Measurements from ENCODE around the gene CTNND2.

The CTNND2 gene

GRCh38 chr5:11596185-11596584, 308.1 kb downstream of the CTNND2 start:
- DNase-seq (ENCODE audit: low spot score), result no peak

- DNase-seq (ENCODE audit: low spot score), result no peak
Measured at GRCh38 chr5:11595045-11595444, 309.2 kb downstream of the CTNND2 start.

GRCh38 chr5:11594021-11594420, 310.2 kb downstream of the CTNND2 start:
- no peak for DNase-seq (ENCODE audit: low spot score)

DNA sequence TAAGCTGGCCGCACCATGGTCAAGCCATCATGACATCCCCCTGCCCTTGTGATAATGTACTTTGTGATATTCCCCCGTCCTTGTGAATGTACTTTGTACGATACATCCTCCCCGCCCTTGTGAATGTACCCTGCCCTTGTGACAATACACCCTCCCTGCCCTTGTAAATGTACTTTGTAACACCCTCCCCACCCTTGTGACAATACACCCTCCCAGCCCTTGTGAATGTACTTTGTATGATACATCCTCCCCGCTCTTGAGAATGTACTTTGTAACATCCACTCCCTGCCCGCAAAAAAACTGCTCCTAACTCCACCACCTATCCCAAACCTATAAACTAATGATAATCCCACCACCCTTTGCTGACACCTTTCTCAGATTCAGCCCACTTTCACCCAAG, 313.8 kb downstream of the CTNND2 start:
- DNase-seq (ENCODE audit: low spot score), result no peak

DNA sequence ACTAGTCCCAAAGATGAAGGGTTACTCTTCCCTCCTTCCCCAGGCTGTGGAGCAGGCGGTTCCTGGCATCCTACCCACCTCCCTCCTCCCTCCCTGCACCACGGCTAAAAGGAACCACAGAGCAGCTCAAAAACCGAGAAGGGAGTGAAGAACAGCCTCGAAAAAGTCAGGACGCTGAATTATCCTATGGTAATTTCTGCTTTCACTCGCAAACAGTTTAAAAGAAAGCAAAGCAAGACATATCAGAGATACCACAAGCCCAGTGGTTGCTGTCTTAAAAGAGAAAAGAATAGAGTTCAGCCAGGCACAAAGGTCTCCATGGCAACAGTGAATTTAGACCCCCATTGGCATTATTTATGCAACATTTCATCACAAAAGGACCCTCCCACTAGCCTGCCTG, 315.4 kb downstream of the CTNND2 start:
- no peak for DNase-seq (ENCODE audit: low spot score)

DNA sequence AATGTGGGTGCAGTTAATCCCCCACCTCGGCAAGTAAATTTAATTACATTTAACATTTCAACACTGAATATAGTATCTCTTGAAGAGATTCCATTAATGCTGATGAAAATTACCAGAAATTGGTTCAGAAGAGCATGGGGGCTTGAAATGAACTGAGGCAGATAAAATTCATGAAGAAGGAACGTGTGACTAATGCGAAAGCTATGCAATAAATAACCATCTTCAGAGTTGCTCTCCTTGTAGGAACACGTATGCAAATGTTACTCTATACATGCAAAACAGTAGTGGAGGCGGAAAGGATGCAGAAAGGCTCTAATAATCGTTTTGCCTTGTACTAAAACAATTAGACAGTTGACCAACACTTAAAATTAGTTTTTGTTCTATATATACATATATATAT, 320.2 kb downstream of the CTNND2 start:
- no peak for DNase-seq (ENCODE audit: low spot score)

- DNase-seq (ENCODE audit: low spot score), result no peak
Measured at GRCh38 chr5:11579351-11579750, 324.9 kb downstream of the CTNND2 start.

DNA sequence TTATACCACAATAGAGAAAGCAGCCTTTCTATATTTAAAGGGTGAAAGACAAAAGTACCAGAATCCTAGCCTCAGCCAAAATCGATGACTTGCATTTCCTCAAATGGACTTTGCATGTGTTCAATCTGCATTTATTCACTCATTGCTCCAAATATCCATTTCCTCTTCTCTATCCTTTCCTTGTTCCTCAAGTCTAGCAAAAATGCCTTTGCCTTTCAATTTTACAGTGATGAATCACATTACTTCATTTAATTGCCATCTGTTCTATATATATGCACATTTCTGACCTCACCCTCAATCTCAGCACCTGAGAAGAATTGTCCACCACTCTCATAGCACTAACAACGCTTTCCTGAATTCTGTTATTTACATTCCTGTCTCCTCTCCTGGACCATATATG, 329.5 kb downstream of the CTNND2 start:
- no peak for DNase-seq (ENCODE audit: low spot score)

GRCh38 chr5:11573140-11573992, 330.9 kb downstream of the CTNND2 start:
- no peak for DNase-seq (ENCODE audit: low spot score)

GRCh38 chr5:11564706-11565105, 339.5 kb downstream of the CTNND2 start:
- no peak for DNase-seq (ENCODE audit: low spot score)

DNA sequence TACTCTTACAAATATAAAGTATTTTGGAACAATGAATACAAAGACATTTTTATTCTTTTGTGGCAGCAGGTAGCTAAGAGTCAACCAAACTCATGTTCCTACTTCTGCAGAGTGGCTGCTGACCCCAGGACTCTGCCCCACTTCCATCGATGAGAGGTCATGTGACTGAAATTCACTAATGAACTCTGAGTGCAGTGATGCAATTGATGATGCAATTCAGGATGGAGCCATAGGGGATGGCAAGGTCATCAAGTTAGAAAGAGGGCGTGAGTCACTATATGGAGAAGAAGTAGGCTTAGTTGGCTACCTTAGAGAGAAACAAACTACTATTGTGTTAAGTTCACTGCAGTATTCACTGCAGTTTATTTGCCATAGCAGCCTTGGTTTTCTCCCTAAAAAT, 340.4 kb downstream of the CTNND2 start:
- no peak for DNase-seq (ENCODE audit: low spot score)

DNA sequence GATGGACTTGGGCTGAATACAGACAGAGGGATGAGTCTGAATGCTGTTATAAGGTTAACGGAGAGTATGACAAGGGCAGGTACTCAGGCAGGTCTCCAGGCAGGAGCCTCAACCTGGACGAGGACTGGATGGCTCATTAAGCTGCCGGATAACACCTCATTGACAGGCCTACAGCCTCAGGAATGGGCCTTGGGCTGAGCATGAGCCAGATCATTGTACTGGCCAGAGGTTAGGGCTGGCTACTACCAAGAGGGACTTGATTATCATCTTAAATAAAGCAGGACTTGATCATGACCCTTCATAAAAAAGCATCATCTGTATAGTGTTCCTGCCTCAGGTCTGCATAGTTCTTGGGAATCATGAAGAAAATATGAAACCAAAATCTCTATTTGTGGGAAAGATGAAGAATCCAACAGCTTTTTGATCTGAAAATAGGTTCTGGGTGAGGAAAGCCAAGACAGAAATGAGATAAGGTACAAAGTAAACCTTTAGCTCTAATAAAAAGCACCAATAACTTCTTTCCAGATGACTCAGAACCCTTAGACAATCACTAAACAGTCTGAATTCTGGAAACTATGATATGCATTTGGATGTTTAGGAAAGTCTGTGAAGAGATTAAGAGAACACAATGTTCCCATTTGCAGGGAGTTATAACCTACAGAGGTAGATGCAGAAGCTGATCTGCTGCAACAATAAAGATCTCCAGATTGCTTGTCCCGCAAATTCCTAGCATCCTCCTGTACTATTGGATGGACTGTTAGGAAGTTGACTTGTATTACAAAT, 343.1 kb downstream of the CTNND2 start:
- DNase-seq (ENCODE audit: low spot score), result no peak

- no peak for DNase-seq (ENCODE audit: low spot score)
Measured at GRCh38 chr5:11557063-11557462, 347.2 kb downstream of the CTNND2 start.

DNA sequence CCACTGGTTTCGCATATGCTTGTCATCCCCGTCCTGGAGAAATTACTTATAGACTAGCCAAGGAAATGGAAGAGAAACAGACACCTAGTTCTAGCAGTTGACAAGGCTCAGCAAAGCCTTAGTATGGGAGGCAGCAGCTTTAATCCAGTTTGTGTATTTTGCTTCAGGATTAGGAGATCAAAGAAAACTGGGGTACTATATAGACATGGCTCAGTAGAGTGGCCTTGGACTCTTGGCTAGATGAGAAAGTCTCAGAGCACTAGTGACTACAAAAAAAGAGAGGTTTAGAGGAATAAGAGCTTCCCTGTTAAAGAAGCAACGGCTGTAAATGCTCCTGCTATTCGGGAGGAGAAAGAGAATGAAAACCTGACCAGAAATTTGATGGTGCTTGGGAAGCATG, 349.1 kb downstream of the CTNND2 start:
- no peak for DNase-seq (ENCODE audit: low spot score)

DNA sequence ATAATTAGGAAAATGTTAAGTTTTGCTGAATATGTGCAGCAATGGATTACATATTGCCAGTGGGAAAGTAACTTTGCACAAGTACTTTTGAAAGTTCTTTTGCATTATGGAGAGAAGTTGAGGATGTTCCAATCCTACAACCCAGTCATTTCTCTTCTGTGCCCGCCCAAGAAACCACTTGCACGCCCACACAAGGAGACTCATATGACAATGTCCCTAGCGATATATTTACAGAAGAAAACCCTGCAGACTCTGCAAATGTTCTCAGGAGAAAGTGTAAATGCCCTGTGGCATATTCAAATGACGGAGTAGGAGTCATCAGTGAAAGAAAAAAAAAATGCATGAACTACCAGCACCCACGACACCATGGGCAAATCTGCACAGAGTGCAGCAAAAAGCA, 356.5 kb downstream of the CTNND2 start:
- no peak for DNase-seq (ENCODE audit: low spot score)

DNA sequence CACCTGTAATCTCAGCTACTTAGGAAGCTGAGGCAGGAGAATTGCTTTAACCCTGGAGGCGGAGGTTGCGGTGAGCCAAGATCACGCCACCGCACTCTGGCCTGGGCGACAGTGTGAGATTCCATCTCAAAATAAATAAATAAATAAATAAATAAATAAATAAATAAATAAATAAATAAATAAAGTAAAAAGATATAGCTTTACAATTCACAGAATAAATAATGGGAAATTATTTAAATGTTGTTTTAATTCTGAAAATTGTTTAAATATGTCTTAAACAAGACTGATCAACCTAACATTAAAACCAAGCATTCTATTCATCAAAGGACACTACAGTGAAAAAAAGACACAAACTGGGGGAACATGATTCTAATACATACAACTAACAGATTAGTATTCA, 357.1 kb downstream of the CTNND2 start:
- DNase-seq (ENCODE audit: low spot score), result no peak

DNA sequence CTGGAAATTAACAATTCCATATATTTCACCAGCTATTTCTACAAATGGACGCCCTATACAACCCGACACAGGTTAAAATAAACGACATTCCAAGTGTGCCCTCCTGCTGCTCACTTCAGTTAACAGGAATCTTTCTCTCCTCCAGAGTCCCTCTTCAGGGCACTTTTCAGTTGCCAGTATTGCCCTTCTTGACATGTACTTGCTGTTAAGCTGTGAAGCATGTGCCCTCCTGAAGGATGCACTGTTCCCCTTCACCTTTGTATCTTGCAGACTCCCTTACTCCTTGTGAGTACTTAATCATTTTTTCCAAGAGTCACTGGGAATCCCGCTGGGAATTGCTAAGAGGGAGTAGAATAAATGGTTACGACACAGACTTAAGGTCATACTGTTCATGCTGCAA, 364.1 kb downstream of the CTNND2 start:
- DNase-seq (ENCODE audit: low spot score), result no peak

DNA sequence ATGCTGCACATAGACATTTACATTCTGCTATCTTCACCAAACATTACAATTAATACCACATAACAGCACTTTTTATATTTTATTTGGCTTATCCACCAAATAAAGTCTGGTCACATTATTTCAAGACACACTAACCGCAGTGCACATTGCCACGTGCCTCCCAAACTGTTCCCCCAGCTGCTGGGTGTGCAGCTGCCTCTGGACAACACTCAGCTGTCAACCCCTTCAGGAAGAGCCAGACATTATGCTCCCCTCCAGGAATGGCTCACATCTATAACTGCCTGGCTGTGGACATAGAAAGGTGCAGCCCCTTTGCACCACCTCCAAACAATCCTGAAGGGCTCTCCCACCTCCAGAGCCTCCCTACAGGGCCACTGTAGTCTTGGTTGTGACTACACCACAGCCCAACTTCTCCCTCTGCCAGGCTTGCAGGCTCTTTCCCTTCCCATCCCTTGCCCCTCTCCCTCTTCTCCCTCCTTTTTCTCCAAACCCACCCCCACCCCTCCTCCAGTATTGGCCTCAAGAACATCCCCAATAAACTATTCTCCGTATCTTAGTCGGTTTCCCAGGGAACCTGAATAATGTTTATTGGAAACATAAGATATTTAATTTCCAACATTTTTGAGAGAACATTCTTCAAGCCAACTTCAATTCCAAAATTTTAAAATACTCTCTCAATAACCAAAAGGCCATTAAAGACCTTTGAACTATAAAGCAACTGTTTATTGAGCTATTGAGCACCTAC, 372.3 kb downstream of the CTNND2 start:
- no peak for DNase-seq (ENCODE audit: low spot score)

DNA sequence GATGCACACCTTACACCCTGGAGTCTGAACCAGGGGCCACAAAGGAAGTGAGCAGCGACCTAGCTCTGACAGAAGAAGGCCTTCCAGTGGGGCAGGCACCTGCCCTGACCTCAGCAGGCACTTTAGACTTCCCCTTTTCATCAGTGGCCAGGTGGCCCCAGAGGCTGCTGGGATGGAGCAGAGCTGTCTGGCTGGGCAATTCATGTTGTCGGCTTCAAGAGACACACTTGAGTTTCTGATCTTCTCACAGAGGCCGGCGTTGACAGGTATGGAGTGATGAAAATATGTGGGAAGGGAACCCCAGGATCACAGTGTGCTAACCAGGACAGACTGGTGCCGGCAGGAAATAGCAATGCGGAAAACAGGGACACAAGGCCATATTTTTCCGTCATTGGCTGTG, 375.5 kb downstream of the CTNND2 start:
- no peak for DNase-seq (ENCODE audit: low spot score)

DNA sequence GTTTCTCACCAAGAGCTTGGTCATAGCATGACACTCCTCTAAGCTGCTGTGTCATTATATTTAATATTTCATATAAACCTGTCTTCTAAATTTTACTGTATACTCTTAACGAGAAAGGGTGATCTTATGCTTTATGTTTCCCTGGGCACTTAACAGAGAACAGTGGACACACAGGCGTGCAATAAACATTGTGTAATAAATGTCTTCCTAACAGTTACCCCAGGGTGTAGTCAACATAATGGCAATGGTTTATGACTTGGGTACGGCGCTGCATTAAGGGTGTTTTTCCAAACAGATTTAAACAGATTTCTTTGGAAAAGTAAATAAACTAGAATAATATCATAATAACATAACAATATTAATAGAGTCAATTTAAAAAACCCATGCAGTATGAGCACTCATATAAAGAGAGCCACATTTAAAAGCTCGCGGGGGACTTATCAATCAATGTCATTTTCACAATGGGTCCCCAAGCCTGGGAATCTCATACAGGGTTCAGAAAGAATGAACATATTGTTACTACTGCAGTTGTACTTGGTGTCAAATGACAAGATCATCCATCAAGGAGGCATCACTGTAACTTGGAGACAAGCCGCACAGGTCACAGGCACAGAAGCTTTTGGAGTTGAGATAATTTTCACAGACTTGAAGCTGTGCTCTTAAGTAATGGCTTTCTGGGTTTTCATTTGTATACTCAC, 376.4 kb downstream of the CTNND2 start:
- no peak for DNase-seq (ENCODE audit: low spot score)

DNA sequence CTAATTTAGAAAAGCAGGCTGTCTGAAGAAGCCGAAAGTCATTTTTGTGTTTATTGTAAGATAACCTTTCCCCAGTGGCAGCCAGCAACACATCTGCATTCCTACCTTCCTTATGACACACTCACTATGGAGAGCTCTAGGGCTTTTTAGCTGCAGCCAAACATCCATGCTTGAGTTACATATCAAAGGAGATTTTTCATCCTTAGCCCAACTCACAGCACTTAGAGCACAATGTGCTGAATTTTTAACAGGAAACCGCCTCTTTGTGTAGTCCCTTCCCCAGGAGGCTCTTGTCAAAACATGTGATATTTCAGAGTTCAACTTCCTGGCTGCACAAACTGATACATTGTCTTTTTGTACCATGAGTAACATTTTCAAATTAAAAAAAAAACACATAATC, 379.2 kb downstream of the CTNND2 start:
- DNase-seq (ENCODE audit: low spot score), result no peak

GRCh38 chr5:11524188-11524587, 380.1 kb downstream of the CTNND2 start:
- DNase-seq (ENCODE audit: low spot score), result no peak
